Right renal cortex interstitium (tissue), 3 donors: ENCODE measurements around the gene BCAS1. TPM values are rescaled to one million over a fixed set of nuclear protein-coding genes. Genes with fewer than 3 reads are reported as not detected.

ENCODE experiments used
- DNase-seq, 3 donors: peaks; one replicate each; pipeline ENCODE4 v3.0.0-alpha.2; 2013; ENCODE audit warnings: low read depth in 3 of 3, low spot score in 2 of 3
- polyA plus RNA-seq, 3 donors: library from polyadenylated mRNA; unstranded; fragments of 120-200 nt; gene quantifications; one replicate each; pipeline ENCODE4 v1.2.1, GENCODE V29; 2013; ENCODE audit not compliant: insufficient read length in 3 of 3

BCAS1 gene
- polyA plus RNA-seq, 3 donors, result 2.1 to 3.3 (median 3.3) TPM

GRCh38 chr20:53966774-53967398 lies 103.5 kb downstream of the BCAS1 start:
- DNase-seq, result no peak

GRCh38 chr20:53964501-53965253 lies 105.7 kb downstream of the BCAS1 start:
- no peak for DNase-seq

- DNase-seq, result no peak
These were observed 106.3 kb downstream of the BCAS1 start for GRCh38 chr20:53964067-53964466.

- no peak for DNase-seq
These were observed 106.8 kb downstream of the BCAS1 start for GRCh38 chr20:53963635-53964034.

- DNase-seq, result no peak
These were observed 108.0 kb downstream of the BCAS1 start for GRCh38 chr20:53962388-53962787.

GRCh38 chr20:53961527-53961926 lies 108.9 kb downstream of the BCAS1 start:
- DNase-seq, result no peak

GRCh38 chr20:53960579-53961272 lies 109.7 kb downstream of the BCAS1 start:
- DNase-seq, result no peak

- no peak for DNase-seq
These were observed 110.3 kb downstream of the BCAS1 start for GRCh38 chr20:53959911-53960578.

- no peak for DNase-seq
These were observed 112.1 kb downstream of the BCAS1 start for GRCh38 chr20:53958260-53958659.

- DNase-seq, result no peak
These were observed 112.8 kb downstream of the BCAS1 start for GRCh38 chr20:53957451-53958172.

GRCh38 chr20:53956013-53956715 lies 114.2 kb downstream of the BCAS1 start:
- DNase-seq, result no peak

- no peak for DNase-seq
These were observed 115.4 kb downstream of the BCAS1 start for GRCh38 chr20:53954723-53955658.

- DNase-seq, result no peak
These were observed 117.8 kb downstream of the BCAS1 start for GRCh38 chr20:53952528-53953096.

GRCh38 chr20:53950578-53950977 lies 119.8 kb downstream of the BCAS1 start:
- DNase-seq, result no peak

- no peak for DNase-seq
These were observed 120.4 kb downstream of the BCAS1 start for GRCh38 chr20:53950031-53950430.

- no peak for DNase-seq
These were observed 121.0 kb downstream of the BCAS1 start for GRCh38 chr20:53949319-53949839.

- no peak for DNase-seq
These were observed 121.7 kb downstream of the BCAS1 start for GRCh38 chr20:53948383-53949318.
